WTC11 (cell line): ENCODE measurements around the gene SPAG4. TPM values are rescaled to one million over a fixed set of nuclear protein-coding genes. Genes with fewer than 3 reads are reported as not detected.

Experiments
- ARID4B ChIP-seq: sonication (generic); formaldehyde crosslinking; IDR thresholded peaks from 2 replicates; pipeline ENCODE4 v1.8.0; 2023; ENCODE audit warnings: missing genetic modification reagents, mild to moderate bottlenecking, borderline replicate concordance
- CBFB ChIP-seq: sonication (generic); formaldehyde crosslinking; IDR thresholded peaks from 2 replicates; pipeline ENCODE4 v1.8.1; 2022; ENCODE audit warnings: mild to moderate bottlenecking, low read depth, missing genetic modification reagents
- CTCF ChIP-seq: fragments of 200-600 bp; IDR thresholded peaks from 2 replicates; pipeline ENCODE4 v1.8.0; 2022; ENCODE audit warnings: antibody characterized with exemption
- FOXJ3 ChIP-seq: sonication (generic); formaldehyde crosslinking; IDR thresholded peaks from 2 replicates; pipeline ENCODE4 v1.9.0; 2021; ENCODE audit warnings: missing genetic modification reagents, mild to moderate bottlenecking, borderline replicate concordance
- FOXK1 ChIP-seq: sonication (generic); formaldehyde crosslinking; IDR thresholded peaks from 2 replicates; pipeline ENCODE4 v1.8.0; 2022; ENCODE audit warnings: mild to moderate bottlenecking, moderate library complexity, missing genetic modification reagents
- HMGXB4 ChIP-seq: sonication (generic); formaldehyde crosslinking; IDR thresholded peaks from 2 replicates; pipeline ENCODE4 v1.8.1; 2023; ENCODE audit warnings: mild to moderate bottlenecking, moderate library complexity, missing genetic modification reagents
- IRF2 ChIP-seq: sonication (generic); formaldehyde crosslinking; IDR thresholded peaks from 2 replicates; pipeline ENCODE4 v1.8.0; 2022; ENCODE audit warnings: low read depth, missing genetic modification reagents, borderline replicate concordance
- JAZF1 ChIP-seq: fragments of 250-450 bp; sonication (Bioruptor Pico); IDR thresholded peaks from 2 replicates; pipeline ENCODE4 v1.9.0; 2021; ENCODE audit warnings: moderate library complexity, mild to moderate bottlenecking, inconsistent platforms
- KAT7 ChIP-seq: sonication (generic); formaldehyde crosslinking; IDR thresholded peaks from 2 replicates; pipeline ENCODE4 v1.8.1; 2023; ENCODE audit warnings: missing genetic modification reagents, mild to moderate bottlenecking, borderline replicate concordance
- MXD4 ChIP-seq: fragments of 250-450 bp; sonication (Bioruptor Pico); IDR thresholded peaks from 2 replicates; pipeline ENCODE4 v1.8.0; 2021; ENCODE audit warnings: mild to moderate bottlenecking, moderate library complexity, borderline replicate concordance
- MYBL2 ChIP-seq: sonication (generic); formaldehyde crosslinking; IDR thresholded peaks from 2 replicates; pipeline ENCODE4 v1.8.1; 2023; ENCODE audit warnings: mild to moderate bottlenecking, moderate library complexity, missing genetic modification reagents
- PRRX2 ChIP-seq: fragments of 250-450 bp; sonication (Bioruptor Pico); IDR thresholded peaks from 2 replicates; pipeline ENCODE4 v1.8.0; 2021; ENCODE audit warnings: mild to moderate bottlenecking
- RORB ChIP-seq: fragments of 250-450 bp; sonication (Bioruptor Pico); IDR thresholded peaks from 2 replicates; pipeline ENCODE4 v1.9.0; 2021; ENCODE audit warnings: mild to moderate bottlenecking
- STAT6 ChIP-seq: sonication (generic); formaldehyde crosslinking; conservative IDR thresholded peaks from 2 replicates; pipeline ENCODE4 v1.8.1; 2023; ENCODE audit warnings: mild to moderate bottlenecking, low read depth, missing genetic modification reagents, moderate library complexity
- ZBTB43 ChIP-seq: sonication (generic); formaldehyde crosslinking; IDR thresholded peaks from 2 replicates; pipeline ENCODE4 v1.8.1; 2023; ENCODE audit warnings: mild to moderate bottlenecking, missing genetic modification reagents
- ZNF121 ChIP-seq: sonication (generic); formaldehyde crosslinking; IDR thresholded peaks from 2 replicates; pipeline ENCODE4 v1.8.0; 2023; ENCODE audit warnings: missing genetic modification reagents
- total RNA-seq: library from RNA; stranded (reverse); gene quantifications from 3 replicates; pipeline ENCODE4 v1.2.3, GENCODE V29; 2021
- TF ChIP-seq, protein P1 (sequence below): fragments of 250-450 bp; sonication (Bioruptor Pico); IDR thresholded peaks from 2 replicates; pipeline ENCODE4 v1.9.0; 2021; ENCODE audit warnings: moderate library complexity, mild to moderate bottlenecking, inconsistent platforms, borderline replicate concordance
- TF ChIP-seq, protein P2 (sequence below): sonication (generic); formaldehyde crosslinking; IDR thresholded peaks from 2 replicates; pipeline ENCODE4 v1.8.1; 2023; ENCODE audit warnings: mild to moderate bottlenecking, missing genetic modification reagents
- TF ChIP-seq, protein P3 (sequence below): sonication (generic); formaldehyde crosslinking; IDR thresholded peaks from 2 replicates; pipeline ENCODE4 v1.8.0; 2023; ENCODE audit warnings: missing genetic modification reagents

SPAG4 gene
- total RNA-seq, 1 experiment from 2014 or later, result 3.5 TPM

DNA sequence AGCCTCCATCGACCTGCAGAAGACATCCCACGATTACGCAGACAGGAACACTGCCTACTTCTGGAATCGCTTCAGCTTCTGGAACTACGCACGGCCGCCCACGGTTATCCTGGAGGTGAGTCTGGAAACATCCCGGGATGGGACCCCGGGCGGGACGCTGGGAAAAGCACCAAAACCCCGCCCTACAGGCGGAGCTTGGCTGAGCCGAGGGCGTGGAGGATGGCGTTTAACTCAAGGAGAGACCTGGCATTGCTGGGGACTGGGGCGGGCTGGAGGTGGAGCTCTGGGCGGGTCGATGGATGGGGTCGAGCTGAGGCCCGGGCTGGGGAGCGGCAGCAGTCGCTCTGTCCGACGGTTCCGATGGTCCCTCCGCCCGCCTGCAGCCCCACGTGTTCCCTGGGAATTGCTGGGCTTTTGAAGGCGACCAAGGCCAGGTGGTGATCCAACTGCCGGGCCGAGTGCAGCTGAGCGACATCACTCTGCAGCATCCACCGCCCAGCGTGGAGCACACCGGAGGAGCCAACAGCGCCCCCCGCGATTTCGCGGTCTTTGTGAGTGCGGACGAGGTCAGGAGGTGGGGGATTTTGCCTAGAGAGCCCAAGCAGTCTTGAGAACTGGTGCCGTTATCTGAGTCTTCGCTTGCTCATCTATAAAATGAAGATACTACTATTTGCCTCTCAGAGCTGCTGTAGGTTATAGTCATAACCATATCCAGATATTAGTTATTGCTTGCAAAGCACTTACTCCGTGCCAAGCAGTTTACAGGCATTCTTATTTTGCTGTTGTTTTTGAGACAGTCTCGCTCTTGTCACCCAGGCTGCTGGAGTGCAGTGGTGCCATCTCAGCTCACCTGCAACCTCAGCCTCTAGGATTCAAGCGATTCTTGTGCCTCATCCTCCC lies 3.8 kb downstream of the SPAG4 start (continued):
- TF ChIP-seq FOXJ3, result no peak
- no peak for TF ChIP-seq FOXK1 (CRISPR knock-in tag)
- TF ChIP-seq PRRX2 (CRISPR knock-in tag), result no peak
- no peak for TF ChIP-seq JAZF1 (CRISPR knock-in tag)
- no peak for TF ChIP-seq MXD4
- TF ChIP-seq ARID4B (CRISPR knock-in tag), result no peak; the same call in 1 of the 2 replicates
- no peak; the same call in 1 of the 2 replicates for TF ChIP-seq CTCF
- TF ChIP-seq STAT6, result no peak; the same call in 1 of the 2 replicates
- no peak for TF ChIP-seq ZBTB43 (CRISPR knock-in tag)
- TF ChIP-seq, protein P1, sequence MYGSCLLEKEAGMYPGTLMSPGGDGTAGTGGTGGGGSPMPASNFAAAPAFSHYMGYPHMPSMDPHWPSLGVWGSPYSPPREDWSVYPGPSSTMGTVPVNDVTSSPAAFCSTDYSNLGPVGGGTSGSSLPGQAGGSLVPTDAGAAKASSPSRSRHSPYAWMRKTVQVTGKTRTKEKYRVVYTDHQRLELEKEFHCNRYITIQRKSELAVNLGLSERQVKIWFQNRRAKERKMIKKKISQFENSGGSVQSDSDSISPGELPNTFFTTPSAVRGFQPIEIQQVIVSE (CRISPR knock-in tag), result no peak
- TF ChIP-seq RORB (CRISPR knock-in tag), result no peak
- TF ChIP-seq CBFB (CRISPR knock-in tag), result no peak
- TF ChIP-seq, protein P2, sequence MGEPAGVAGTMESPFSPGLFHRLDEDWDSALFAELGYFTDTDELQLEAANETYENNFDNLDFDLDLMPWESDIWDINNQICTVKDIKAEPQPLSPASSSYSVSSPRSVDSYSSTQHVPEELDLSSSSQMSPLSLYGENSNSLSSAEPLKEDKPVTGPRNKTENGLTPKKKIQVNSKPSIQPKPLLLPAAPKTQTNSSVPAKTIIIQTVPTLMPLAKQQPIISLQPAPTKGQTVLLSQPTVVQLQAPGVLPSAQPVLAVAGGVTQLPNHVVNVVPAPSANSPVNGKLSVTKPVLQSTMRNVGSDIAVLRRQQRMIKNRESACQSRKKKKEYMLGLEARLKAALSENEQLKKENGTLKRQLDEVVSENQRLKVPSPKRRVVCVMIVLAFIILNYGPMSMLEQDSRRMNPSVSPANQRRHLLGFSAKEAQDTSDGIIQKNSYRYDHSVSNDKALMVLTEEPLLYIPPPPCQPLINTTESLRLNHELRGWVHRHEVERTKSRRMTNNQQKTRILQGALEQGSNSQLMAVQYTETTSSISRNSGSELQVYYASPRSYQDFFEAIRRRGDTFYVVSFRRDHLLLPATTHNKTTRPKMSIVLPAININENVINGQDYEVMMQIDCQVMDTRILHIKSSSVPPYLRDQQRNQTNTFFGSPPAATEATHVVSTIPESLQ, result no peak
- TF ChIP-seq, protein P3, sequence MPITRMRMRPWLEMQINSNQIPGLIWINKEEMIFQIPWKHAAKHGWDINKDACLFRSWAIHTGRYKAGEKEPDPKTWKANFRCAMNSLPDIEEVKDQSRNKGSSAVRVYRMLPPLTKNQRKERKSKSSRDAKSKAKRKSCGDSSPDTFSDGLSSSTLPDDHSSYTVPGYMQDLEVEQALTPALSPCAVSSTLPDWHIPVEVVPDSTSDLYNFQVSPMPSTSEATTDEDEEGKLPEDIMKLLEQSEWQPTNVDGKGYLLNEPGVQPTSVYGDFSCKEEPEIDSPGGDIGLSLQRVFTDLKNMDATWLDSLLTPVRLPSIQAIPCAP, result no peak
- TF ChIP-seq MYBL2 (CRISPR knock-in tag), result peak; percentile 74; the same call in 1 of the 2 replicates
- TF ChIP-seq ZNF121, result no peak
- peak; percentile 80; the same call in 1 of the 2 replicates for TF ChIP-seq IRF2 (CRISPR knock-in tag)
- TF ChIP-seq HMGXB4 (CRISPR knock-in tag), result peak; percentile 57; the same call in 1 of the 2 replicates
- no peak for TF ChIP-seq KAT7 (CRISPR knock-in tag)
